GM12874 (cell line): ENCODE measurements around the gene TWIST2.

Experiments used
- TF ChIP-seq, protein P1 (sequence below): IDR thresholded peaks from 2 replicates; pipeline ENCODE4 v1.5.1; 2011; ENCODE audit warnings: low read depth, mild to moderate bottlenecking, control low read depth, low read length, moderate library complexity; ENCODE audit not compliant: insufficient read depth

Gene TWIST2

GRCh38 chr2:238890131-238890530 lies 42.2 kb downstream of the TWIST2 start:
- TF ChIP-seq, protein P1, sequence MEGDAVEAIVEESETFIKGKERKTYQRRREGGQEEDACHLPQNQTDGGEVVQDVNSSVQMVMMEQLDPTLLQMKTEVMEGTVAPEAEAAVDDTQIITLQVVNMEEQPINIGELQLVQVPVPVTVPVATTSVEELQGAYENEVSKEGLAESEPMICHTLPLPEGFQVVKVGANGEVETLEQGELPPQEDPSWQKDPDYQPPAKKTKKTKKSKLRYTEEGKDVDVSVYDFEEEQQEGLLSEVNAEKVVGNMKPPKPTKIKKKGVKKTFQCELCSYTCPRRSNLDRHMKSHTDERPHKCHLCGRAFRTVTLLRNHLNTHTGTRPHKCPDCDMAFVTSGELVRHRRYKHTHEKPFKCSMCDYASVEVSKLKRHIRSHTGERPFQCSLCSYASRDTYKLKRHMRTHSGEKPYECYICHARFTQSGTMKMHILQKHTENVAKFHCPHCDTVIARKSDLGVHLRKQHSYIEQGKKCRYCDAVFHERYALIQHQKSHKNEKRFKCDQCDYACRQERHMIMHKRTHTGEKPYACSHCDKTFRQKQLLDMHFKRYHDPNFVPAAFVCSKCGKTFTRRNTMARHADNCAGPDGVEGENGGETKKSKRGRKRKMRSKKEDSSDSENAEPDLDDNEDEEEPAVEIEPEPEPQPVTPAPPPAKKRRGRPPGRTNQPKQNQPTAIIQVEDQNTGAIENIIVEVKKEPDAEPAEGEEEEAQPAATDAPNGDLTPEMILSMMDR = no peak

GRCh38 chr2:238890618-238891456 lies 43.0 kb downstream of the TWIST2 start:
- TF ChIP-seq, protein P1 = no peak

GRCh38 chr2:238891457-238892203 lies 43.7 kb downstream of the TWIST2 start:
- TF ChIP-seq, protein P1 = no peak

- TF ChIP-seq, protein P1 = no peak
These were observed 44.3 kb downstream of the TWIST2 start for GRCh38 chr2:238892204-238892500.

DNA sequence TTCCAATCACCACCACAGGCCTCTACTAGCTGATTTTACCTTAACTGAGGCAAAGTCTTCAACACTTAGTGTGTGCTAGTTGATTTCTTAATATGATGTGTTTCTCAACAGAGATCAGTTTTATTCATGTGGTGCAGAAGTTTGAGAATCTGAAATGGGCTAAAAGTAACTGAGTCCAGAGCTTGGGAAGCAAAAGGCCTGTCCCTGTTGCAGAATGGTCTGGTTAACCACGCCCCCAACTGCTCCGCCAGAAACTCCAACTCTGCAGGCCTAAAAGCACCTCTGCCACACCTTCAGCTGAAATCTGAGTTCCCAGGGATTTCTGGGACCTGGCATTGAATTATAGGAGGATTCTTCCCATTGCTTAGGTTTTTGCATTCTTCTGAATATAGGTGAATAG lies 44.9 kb downstream of the TWIST2 start:
- TF ChIP-seq, protein P1 = no peak

GRCh38 chr2:238893349-238894000 lies 45.6 kb downstream of the TWIST2 start:
- TF ChIP-seq, protein P1 = no peak

DNA sequence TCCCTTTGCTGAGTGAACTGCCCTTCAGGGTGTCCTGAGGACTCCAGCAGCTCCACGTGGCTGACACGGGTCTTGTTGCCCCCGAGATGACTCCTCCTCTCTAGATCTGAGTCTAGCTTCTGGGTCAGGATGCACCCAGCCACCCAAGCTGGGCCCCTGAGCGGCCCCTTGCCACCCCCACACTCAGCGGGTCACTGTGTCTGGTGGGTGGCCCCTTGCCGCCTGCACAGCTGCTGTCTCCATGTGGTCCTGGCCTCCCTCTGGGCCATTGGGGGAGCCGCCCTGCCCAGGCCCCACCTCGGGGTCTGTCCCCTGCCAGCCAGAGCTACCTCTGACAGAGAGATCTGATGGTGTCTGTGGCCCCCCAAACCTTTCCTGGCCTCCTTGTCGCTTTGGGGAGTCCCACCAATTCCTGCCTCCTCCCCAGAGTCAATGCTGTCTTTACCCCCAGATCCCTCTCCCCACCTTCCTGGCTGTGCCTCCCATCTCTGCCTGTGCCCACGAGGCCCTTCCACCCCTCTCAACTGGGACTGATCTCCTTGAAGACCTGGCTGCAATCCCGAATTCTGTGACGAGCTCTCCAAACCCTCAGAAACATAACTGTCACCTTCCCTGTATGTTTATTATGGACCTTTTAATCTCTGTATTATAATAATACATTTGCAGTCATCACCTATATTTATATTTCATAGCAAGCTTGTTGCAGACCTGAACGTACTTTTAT lies 46.5 kb downstream of the TWIST2 start:
- TF ChIP-seq, protein P1 = no peak
